Neural cell (in vitro differentiated cells): ENCODE results near the gene ISG15. TPM values are rescaled to one million over a fixed set of nuclear protein-coding genes. Genes with fewer than 3 reads are reported as not detected.
"Not testable (repeated sequence)": the region's sequence is repeated elsewhere in the genome, so short reads cannot be mapped to it uniquely, and the experiment has no call there.

Experiments
- H2AFZ ChIP-seq: fragments of 200-600, 300-800 bp; sonication (generic), shearing (Covaris generic); 2 replicates; pipeline ENCODE4 v1.6.0; 2014; ENCODE audit warnings: low read depth, mild to moderate bottlenecking, antibody characterized with exemption, low read length, moderate library complexity
- H3F3A ChIP-seq: fragments of 200-600 bp; shearing (Covaris generic); 2 replicates; pipeline ENCODE4 v1.6.1; 2016; ENCODE audit warnings: mild to moderate bottlenecking, moderate library complexity, mixed read lengths, antibody characterized with exemption, low read length; ENCODE audit not compliant: insufficient read depth, poor library complexity, severe bottlenecking
- H3K27ac ChIP-seq: fragments of 200-600, 300-800 bp; sonication (generic), shearing (Covaris generic); 2 replicates; pipeline ENCODE4 v1.5.1; 2014; ENCODE audit warnings: mild to moderate bottlenecking, low read length, moderate library complexity
- H3K27me3 ChIP-seq: fragments of 300-800, 200-600 bp; sonication (generic), shearing (Covaris generic); 2 replicates; pipeline ENCODE4 v1.6.0; 2014; ENCODE audit warnings: mild to moderate bottlenecking, low read depth, low read length, moderate library complexity; ENCODE audit not compliant: insufficient read depth
- H3K36me3 ChIP-seq: fragments of 300-800, 200-600 bp; sonication (generic), shearing (Covaris generic); 2 replicates; pipeline ENCODE4 v1.5.1; 2014; ENCODE audit warnings: mild to moderate bottlenecking, antibody characterized with exemption, low read length, moderate library complexity; ENCODE audit not compliant: insufficient read depth
- H3K4me2 ChIP-seq: fragments of 300-800, 200-600 bp; sonication (generic), shearing (Covaris generic); 2 replicates; pipeline ENCODE4 v1.6.0; 2014; ENCODE audit warnings: mild to moderate bottlenecking, low read length
- H3K4me3 ChIP-seq: fragments of 300-800, 200-600 bp; sonication (generic), shearing (Covaris generic); 2 replicates; pipeline ENCODE4 v1.5.1; 2014; ENCODE audit warnings: mild to moderate bottlenecking, low read length, moderate library complexity
- H3K79me2 ChIP-seq: fragments of 200-600 bp; shearing (Covaris generic); replicated peaks from 2 replicates; pipeline ENCODE4 v1.6.0; 2014; ENCODE audit warnings: mild to moderate bottlenecking, low read length, moderate library complexity; ENCODE audit not compliant: insufficient read depth
- H3K9ac ChIP-seq: fragments of 300-800, 200-600 bp; sonication (generic), shearing (Covaris generic); 2 replicates; pipeline ENCODE4 v1.6.1; 2016; ENCODE audit warnings: mild to moderate bottlenecking, low read length, mixed read lengths
- H3K9me2 ChIP-seq: fragments of 200-600 bp; shearing (Covaris generic); 2 replicates; pipeline ENCODE4 v1.6.1; 2016; ENCODE audit warnings: mild to moderate bottlenecking, low read length, mixed read lengths; ENCODE audit not compliant: insufficient read depth
- H3K9me3 ChIP-seq: fragments of 200-600, 300-800 bp; sonication (generic), shearing (Covaris generic); 2 replicates; pipeline ENCODE4 v1.6.1; 2016; ENCODE audit warnings: mild to moderate bottlenecking, mixed run types, low read length, moderate library complexity, mixed read lengths
- H4K20me1 ChIP-seq: fragments of 200-600 bp; shearing (Covaris generic); 2 replicates; pipeline ENCODE4 v1.6.1; 2016; ENCODE audit warnings: mild to moderate bottlenecking, mixed run types; ENCODE audit not compliant: insufficient read depth
- EP300 ChIP-seq: fragments of 450-650 bp; conservative IDR thresholded peaks from 2 replicates; pipeline ENCODE4 v1.6.1; 2014; ENCODE audit warnings: antibody characterized with exemption, mild to moderate bottlenecking, moderate library complexity; ENCODE audit not compliant: poor library complexity, severe bottlenecking
- EZH2 ChIP-seq: fragments of 200-600, 300-800 bp; shearing (Covaris generic), sonication (generic); IDR thresholded peaks from 2 replicates; pipeline ENCODE4 v1.6.1; 2014; ENCODE audit warnings: antibody characterized with exemption, low read length, borderline replicate concordance, mild to moderate bottlenecking; ENCODE audit not compliant: insufficient read depth, poor library complexity, severe bottlenecking
- MXI1 ChIP-seq: fragments of 450-650 bp; conservative IDR thresholded peaks from 2 replicates; pipeline ENCODE4 v1.6.1; 2014; ENCODE audit warnings: antibody characterized with exemption, mild to moderate bottlenecking; ENCODE audit not compliant: poor library complexity, severe bottlenecking
- POLR2AphosphoS5 ChIP-seq: IDR thresholded peaks from 2 replicates; pipeline ENCODE4 v1.6.1; 2012
- RAD21 ChIP-seq: fragments of 450-650 bp; conservative IDR thresholded peaks from 2 replicates; pipeline ENCODE4 v1.6.1; 2014; ENCODE audit warnings: antibody characterized with exemption, mild to moderate bottlenecking, moderate library complexity
- SMC3 ChIP-seq: fragments of 450-650 bp; conservative IDR thresholded peaks from 2 replicates; pipeline ENCODE4 v1.6.1; 2014; ENCODE audit warnings: antibody characterized with exemption, mild to moderate bottlenecking, moderate library complexity; ENCODE audit not compliant: poor library complexity
- TAF1 ChIP-seq: IDR thresholded peaks from 2 replicates; pipeline ENCODE4 v1.6.1; 2012; ENCODE audit warnings: low read depth
- polyA plus RNA-seq: library from polyadenylated mRNA; depleted of rRNA; stranded (reverse); fragments of >200 nt; gene quantifications from 2 replicates; pipeline ENCODE4 v1.2.3, GENCODE V29; 2014
- TF ChIP-seq, protein P1 (sequence below): fragments of 450-650 bp; IDR thresholded peaks from 2 replicates; pipeline ENCODE4 v1.5.1; 2014; ENCODE audit warnings: antibody characterized with exemption, mild to moderate bottlenecking, moderate library complexity; ENCODE audit not compliant: poor library complexity, severe bottlenecking
- TF ChIP-seq, protein P2 (sequence below): IDR thresholded peaks from 2 replicates; pipeline ENCODE4 v1.6.1; 2012; ENCODE audit warnings: borderline replicate concordance

Gene ISG15
- polyA plus RNA-seq, 1 donor from 2014 or later, result 8.0 TPM

DNA sequence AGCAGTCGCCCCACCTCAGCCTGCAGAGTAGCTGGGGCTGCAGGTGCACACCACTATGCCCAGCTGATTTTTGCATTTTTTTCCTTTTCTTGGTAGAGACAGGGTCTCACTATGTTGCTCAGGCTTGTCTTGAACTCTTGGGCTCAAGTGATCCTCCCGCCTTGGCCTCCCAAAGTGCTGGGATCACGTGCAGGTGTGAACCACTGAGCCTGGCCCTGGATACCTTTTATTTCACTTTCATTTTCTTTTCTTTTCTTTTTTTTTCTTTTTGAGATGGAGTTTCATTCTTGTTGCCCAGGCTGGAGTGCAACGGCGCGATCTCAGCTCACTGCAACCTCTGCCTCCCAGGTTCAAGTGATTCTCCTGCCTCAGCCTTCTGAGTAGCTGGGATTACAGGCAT, 22.0 kb upstream of the ISG15 start:
- H3K27me3 ChIP-seq, H3K9me3 ChIP-seq, H3K9ac ChIP-seq, H3K79me2 ChIP-seq, H3K36me3 ChIP-seq, H3K4me3 ChIP-seq, H3K4me2 ChIP-seq, H3F3A ChIP-seq, H3K9me2 ChIP-seq, H4K20me1 ChIP-seq, H2AFZ ChIP-seq, H3K27ac ChIP-seq: not testable (repeated sequence)

DNA sequence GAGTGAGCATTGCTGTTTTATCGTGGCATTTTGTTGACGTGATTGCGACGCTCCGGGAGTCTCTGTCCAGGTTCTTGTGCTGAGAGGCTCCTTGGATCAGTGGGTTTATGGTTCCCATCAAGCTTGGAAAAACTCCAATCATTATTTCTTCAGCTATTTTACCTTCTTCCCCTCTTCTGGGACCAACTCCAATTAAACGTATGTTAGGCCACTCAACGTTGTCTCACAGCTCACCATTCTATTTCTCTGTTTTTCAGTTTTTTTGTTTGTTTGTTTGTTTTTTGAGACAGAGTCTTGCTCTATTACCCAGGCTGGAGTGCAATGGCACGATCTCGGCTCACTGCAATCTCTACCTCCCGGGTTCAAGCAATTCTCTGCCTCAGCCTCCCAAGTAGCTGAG, 21.4 kb upstream of the ISG15 start:
- Histone ChIP-seq H3F3A (no peaks in the 10 kb centered on the region), H3K9ac (no peak overlapping the region), H3K9me2 (no peaks in the 10 kb centered on the region), H4K20me1 (no peaks in the 10 kb centered on the region), H2AFZ (no peak overlapping the region), H3K27ac (no peak overlapping the region), H3K27me3 (no peaks in the 10 kb centered on the region), H3K79me2 (no peaks in the 10 kb centered on the region), H3K9me3 (no peaks in the 10 kb centered on the region), H3K36me3 (no peaks in the 10 kb centered on the region), H3K4me2 (no peak overlapping the region), H3K4me3 (no peak overlapping the region)
- no peak for TF ChIP-seq EZH2
- TF ChIP-seq, protein P1, sequence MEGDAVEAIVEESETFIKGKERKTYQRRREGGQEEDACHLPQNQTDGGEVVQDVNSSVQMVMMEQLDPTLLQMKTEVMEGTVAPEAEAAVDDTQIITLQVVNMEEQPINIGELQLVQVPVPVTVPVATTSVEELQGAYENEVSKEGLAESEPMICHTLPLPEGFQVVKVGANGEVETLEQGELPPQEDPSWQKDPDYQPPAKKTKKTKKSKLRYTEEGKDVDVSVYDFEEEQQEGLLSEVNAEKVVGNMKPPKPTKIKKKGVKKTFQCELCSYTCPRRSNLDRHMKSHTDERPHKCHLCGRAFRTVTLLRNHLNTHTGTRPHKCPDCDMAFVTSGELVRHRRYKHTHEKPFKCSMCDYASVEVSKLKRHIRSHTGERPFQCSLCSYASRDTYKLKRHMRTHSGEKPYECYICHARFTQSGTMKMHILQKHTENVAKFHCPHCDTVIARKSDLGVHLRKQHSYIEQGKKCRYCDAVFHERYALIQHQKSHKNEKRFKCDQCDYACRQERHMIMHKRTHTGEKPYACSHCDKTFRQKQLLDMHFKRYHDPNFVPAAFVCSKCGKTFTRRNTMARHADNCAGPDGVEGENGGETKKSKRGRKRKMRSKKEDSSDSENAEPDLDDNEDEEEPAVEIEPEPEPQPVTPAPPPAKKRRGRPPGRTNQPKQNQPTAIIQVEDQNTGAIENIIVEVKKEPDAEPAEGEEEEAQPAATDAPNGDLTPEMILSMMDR, result no peak
- no peak for TF ChIP-seq MXI1
- no peak for TF ChIP-seq EP300
- no peak for TF ChIP-seq POLR2AphosphoS5
- no peak for TF ChIP-seq TAF1
- TF ChIP-seq RAD21, result no peak
- TF ChIP-seq, protein P2, sequence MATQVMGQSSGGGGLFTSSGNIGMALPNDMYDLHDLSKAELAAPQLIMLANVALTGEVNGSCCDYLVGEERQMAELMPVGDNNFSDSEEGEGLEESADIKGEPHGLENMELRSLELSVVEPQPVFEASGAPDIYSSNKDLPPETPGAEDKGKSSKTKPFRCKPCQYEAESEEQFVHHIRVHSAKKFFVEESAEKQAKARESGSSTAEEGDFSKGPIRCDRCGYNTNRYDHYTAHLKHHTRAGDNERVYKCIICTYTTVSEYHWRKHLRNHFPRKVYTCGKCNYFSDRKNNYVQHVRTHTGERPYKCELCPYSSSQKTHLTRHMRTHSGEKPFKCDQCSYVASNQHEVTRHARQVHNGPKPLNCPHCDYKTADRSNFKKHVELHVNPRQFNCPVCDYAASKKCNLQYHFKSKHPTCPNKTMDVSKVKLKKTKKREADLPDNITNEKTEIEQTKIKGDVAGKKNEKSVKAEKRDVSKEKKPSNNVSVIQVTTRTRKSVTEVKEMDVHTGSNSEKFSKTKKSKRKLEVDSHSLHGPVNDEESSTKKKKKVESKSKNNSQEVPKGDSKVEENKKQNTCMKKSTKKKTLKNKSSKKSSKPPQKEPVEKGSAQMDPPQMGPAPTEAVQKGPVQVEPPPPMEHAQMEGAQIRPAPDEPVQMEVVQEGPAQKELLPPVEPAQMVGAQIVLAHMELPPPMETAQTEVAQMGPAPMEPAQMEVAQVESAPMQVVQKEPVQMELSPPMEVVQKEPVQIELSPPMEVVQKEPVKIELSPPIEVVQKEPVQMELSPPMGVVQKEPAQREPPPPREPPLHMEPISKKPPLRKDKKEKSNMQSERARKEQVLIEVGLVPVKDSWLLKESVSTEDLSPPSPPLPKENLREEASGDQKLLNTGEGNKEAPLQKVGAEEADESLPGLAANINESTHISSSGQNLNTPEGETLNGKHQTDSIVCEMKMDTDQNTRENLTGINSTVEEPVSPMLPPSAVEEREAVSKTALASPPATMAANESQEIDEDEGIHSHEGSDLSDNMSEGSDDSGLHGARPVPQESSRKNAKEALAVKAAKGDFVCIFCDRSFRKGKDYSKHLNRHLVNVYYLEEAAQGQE, result no peak
- TF ChIP-seq SMC3, result no peak

DNA sequence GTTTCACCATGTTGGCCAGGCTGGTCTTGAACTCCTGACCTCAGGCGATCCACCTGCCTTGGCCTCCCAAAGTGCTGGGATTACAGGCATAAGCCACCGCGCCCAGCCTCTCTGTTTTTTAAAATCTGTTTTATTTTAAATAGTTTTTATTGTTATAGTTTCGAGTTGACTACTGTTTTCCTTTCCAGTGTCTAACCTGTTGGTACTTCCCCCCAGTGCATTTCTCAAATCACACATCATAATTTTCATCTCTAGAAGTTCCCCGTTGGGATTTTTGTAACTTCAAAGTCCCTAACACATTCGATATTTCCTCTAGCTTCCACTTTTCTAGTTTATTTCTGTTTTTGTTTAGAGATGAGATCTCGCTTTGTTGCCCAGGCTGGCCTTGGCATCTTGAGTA, 20.9 kb upstream of the ISG15 start:
- no peaks in the 10 kb centered on the region for H3F3A ChIP-seq
- H2AFZ ChIP-seq, result no peak overlapping the region
- H3K9me2 ChIP-seq, result no peaks in the 10 kb centered on the region
- no peak overlapping the region for H3K9ac ChIP-seq
- no peaks in the 10 kb centered on the region for H3K36me3 ChIP-seq
- no peaks in the 10 kb centered on the region for H3K9me3 ChIP-seq
- no peak overlapping the region for H3K4me2 ChIP-seq
- no peak overlapping the region for H3K27ac ChIP-seq
- no peaks in the 10 kb centered on the region for H4K20me1 ChIP-seq
- TF ChIP-seq SMC3 (no peak), RAD21 (no peak), EP300 (no peak), EZH2 (no peak), POLR2AphosphoS5 (no peak), TAF1 (no peak), MXI1 (no peak)
- TF ChIP-seq, protein P1, result no peak
- TF ChIP-seq, protein P2, result no peak
- H3K4me3 ChIP-seq, result no peak overlapping the region
- H3K79me2 ChIP-seq, result no peaks in the 10 kb centered on the region
- no peaks in the 10 kb centered on the region for H3K27me3 ChIP-seq
